Activated naive CD8-positive, alpha-beta T cell treated with anti-CD3 and anti-CD28 coated beads, Interleukin-2, amount 10 ng/mL, durations not matched to agents 7 days and 5 days (primary cell): Measurements from ENCODE around the gene CASP10. TPM values are rescaled to one million over a fixed set of nuclear protein-coding genes. Genes with fewer than 3 reads are reported as not detected.

ENCODE experiments used
- ATAC-seq: fragments of 150-1000 bp; cut with Tn5 transposase; one replicate; pipeline ENCODE4 v1.10.0; 2021; ENCODE audit warnings: low read depth, moderate library complexity
- POLR2A ChIA-PET: fragments of 350-600 bp; sonication (Branson Sonifier 250); formaldehyde crosslinking; loops from one replicate; lab custom pipeline; 2021; ENCODE audit warnings: antibody characterized with exemption; lab: Charles Lee
- DNase-seq: peaks from one replicate; pipeline ENCODE4 v3.0.0; 2021
- H3K27ac Mint-ChIP-seq: one replicate; pipeline ENCODE4 v1.8.0; 2022; ENCODE audit warnings: mild to moderate bottlenecking, mixed read lengths
- H3K27me3 Mint-ChIP-seq: one replicate; pipeline ENCODE4 v1.8.0; 2022; ENCODE audit warnings: mild to moderate bottlenecking, moderate library complexity, mixed read lengths
- H3K36me3 Mint-ChIP-seq: one replicate; pipeline ENCODE4 v1.8.0; 2021; ENCODE audit warnings: mild to moderate bottlenecking, mixed read lengths
- H3K4me1 Mint-ChIP-seq: one replicate; pipeline ENCODE4 v1.8.0; 2021; ENCODE audit warnings: mixed read lengths
- H3K4me3 Mint-ChIP-seq: one replicate; pipeline ENCODE4 v1.8.0; 2022; ENCODE audit warnings: mild to moderate bottlenecking, moderate library complexity, mixed read lengths
- H3K9me3 Mint-ChIP-seq: one replicate; pipeline ENCODE4 v1.8.0; 2021; ENCODE audit warnings: mixed read lengths
- total RNA-seq, 2 experiments: library from RNA; stranded (reverse); gene quantifications; one replicate each; pipeline ENCODE4 v1.2.3, GENCODE V29; 2021

The CASP10 gene
- total RNA-seq, 2 experiments from 2014 or later = 45.2 to 46.1 TPM

DNA sequence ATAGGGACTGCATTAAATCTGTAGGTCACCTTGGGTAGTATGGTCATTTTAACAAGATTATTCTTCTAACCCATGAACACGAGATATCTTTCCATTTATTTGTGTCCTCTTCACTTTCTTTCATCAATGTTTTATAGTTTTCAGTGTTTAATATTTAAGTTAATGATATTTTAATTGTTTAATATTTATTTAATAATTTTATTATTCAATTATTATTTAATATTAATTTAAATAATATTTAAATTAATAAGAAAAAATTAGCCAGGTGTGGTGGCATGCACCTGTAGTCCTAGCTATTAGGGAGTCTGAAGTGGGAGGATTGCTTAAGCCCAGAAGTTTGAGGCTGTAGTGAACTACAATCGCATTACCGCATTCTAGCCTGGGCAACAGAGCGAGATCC is 33.0 kb downstream of the CASP10 start:
- POLR2A ChIA-PET = no interaction called here
- H3K27ac Mint-ChIP-seq = no peak overlapping the region
- no peak overlapping the region for H3K4me3 Mint-ChIP-seq

GRCh38 chr2:201216918-201217317 is 34.0 kb downstream of the CASP10 start:
- Mint-ChIP-seq H3K27me3 (no peaks in the 10 kb centered on the region), H3K36me3 (peaks cover 34% of the 10 kb centered on the region), H3K4me3 (no peak overlapping the region), H3K27ac (no peak overlapping the region), H3K9me3 (no peaks in the 10 kb centered on the region), H3K4me1 (peaks cover 41% of the 10 kb centered on the region)
- POLR2A ChIA-PET = no interaction called here
- DNase-seq (no peak), ATAC-seq (no peak)

More for the DNA sequence above, 33.0 kb downstream of the CASP10 start:
- H3K4me1 Mint-ChIP-seq = peaks cover 46% of the 10 kb centered on the region
- no peak for ATAC-seq
- DNase-seq = no peak
- H3K36me3 Mint-ChIP-seq = peaks cover 36% of the 10 kb centered on the region
- H3K27me3 Mint-ChIP-seq = no peaks in the 10 kb centered on the region
- no peaks in the 10 kb centered on the region for H3K9me3 Mint-ChIP-seq

GRCh38 chr2:201218780-201219179 is 35.8 kb downstream of the CASP10 start:
- POLR2A ChIA-PET = interaction anchor here (1.8 kb wide), 1 partner anchor 33 kb away, joined by 6 read pairs; no protein-coding TSS in a partner anchor
- peaks cover 30% of the 10 kb centered on the region for H3K36me3 Mint-ChIP-seq
- no peak for ATAC-seq
- peak overlapping the region; percentile 30 for H3K27ac Mint-ChIP-seq
- H3K9me3 Mint-ChIP-seq = no peaks in the 10 kb centered on the region
- no peak for DNase-seq
- no peak overlapping the region for H3K4me3 Mint-ChIP-seq
- H3K4me1 Mint-ChIP-seq = peaks cover 49% of the 10 kb centered on the region
- H3K27me3 Mint-ChIP-seq = no peaks in the 10 kb centered on the region

- POLR2A ChIA-PET = interaction anchor here (0.6 to 2.1 kb wide), 4 partner anchors 34 to 355 kb away, joined by 3 to 11 read pairs (median 4); partner anchors contain the start of genes CASP10, CLK1 and ORC2
- Mint-ChIP-seq H3K36me3 (peaks cover 30% of the 10 kb centered on the region), H3K4me1 (peaks cover 47% of the 10 kb centered on the region), H3K9me3 (no peaks in the 10 kb centered on the region), H3K27me3 (no peaks in the 10 kb centered on the region), H3K27ac (peak overlapping the region; percentile 73), H3K4me3 (no peak overlapping the region)
- DNase-seq (no peak), ATAC-seq (no peak)
Measured at GRCh38 chr2:201219328-201220096, 36.6 kb downstream of the CASP10 start.

- Mint-ChIP-seq H3K4me1 (peaks cover 50% of the 10 kb centered on the region), H3K27me3 (no peaks in the 10 kb centered on the region), H3K36me3 (peaks cover 33% of the 10 kb centered on the region), H3K9me3 (no peaks in the 10 kb centered on the region), H3K4me3 (no peak overlapping the region), H3K27ac (peak overlapping the region; percentile 73)
- DNase-seq = no peak
- ATAC-seq = no peak
- POLR2A ChIA-PET = interaction anchor here (1.0 to 2.1 kb wide), 6 partner anchors 8 to 356 kb away, joined by 3 to 11 read pairs (median 6); partner anchors contain the start of genes CASP10 and CLK1
Measured at GRCh38 chr2:201220102-201220570, 37.2 kb downstream of the CASP10 start.

GRCh38 chr2:201223089-201224073 is 40.4 kb downstream of the CASP10 start:
- peaks cover 17% of the 10 kb centered on the region for H3K36me3 Mint-ChIP-seq
- no peaks in the 10 kb centered on the region for H3K9me3 Mint-ChIP-seq
- ATAC-seq = peak; percentile 66
- H3K27me3 Mint-ChIP-seq = no peaks in the 10 kb centered on the region
- peaks cover 37% of the 10 kb centered on the region for H3K4me1 Mint-ChIP-seq
- peak overlapping the region; percentile 62 for H3K4me3 Mint-ChIP-seq
- DNase-seq = no peak
- POLR2A ChIA-PET = interaction anchor here (0.6 to 2.3 kb wide), 7 partner anchors 9 to 354 kb away, joined by 3 to 10 read pairs (median 4); partner anchors contain the start of gene CASP10
- peak overlapping the region; percentile 82 for H3K27ac Mint-ChIP-seq

DNA sequence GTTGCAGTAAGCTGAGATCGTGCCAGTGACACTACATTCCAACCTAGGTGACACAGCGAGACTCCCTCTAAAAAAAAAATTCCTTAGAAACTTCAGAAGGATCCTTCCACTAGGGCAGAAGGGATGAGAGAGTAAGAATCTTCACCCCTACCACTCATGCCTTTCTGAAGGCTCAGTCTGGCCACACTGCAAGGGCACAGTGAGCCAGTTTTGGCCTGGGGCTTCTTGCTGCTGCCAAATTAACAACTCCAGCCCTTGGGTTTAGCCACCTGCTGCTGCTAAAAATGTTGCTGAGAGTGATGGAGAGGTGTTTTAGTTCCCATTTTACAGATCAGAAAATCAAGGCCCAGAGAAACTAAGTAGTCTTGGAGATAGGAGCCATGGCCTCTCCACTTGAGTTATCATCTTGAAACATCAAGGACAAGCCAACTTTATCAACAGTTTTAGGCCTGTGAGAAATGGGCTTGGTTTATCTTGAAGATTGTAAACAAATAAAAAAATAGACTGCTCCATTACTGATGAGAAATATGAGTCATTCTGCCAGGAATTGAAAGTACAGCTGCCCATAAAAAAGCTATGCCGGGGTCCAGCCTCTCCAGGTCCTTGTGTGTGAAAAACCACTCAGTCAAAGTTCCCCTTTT is 45.5 kb downstream of the CASP10 start:
- DNase-seq = no peak
- H3K27ac Mint-ChIP-seq = peak overlapping the region; percentile 83
- H3K9me3 Mint-ChIP-seq = no peaks in the 10 kb centered on the region
- peaks cover 7% of the 10 kb centered on the region for H3K36me3 Mint-ChIP-seq
- no peak for ATAC-seq
- peaks cover 42% of the 10 kb centered on the region for H3K4me1 Mint-ChIP-seq
- H3K4me3 Mint-ChIP-seq = no peak overlapping the region
- no peaks in the 10 kb centered on the region for H3K27me3 Mint-ChIP-seq
- POLR2A ChIA-PET = interaction anchor here (1.0 kb wide), 1 partner anchor 45 kb away, joined by 3 read pairs; the partner anchor contains the start of gene CASP10

DNA sequence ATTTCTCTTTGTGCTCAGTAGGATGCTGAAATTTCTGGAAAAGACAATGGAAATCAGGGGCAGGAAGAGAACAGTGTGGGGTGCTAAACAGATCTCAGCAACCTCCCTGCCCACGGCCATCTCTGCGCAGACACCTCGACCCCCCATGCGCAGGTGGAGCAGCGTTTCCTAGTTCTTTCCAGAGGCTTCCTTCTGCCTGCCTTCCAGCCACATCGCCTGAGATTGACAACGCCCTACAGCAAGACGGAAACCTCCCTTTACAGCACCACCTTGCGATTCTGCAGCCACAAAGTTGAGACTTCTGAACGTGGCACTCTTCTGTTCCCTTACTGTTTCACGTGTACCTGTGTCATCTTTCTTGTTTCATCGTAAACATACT is 46.0 kb downstream of the CASP10 start:
- ATAC-seq (no peak), DNase-seq (no peak)
- POLR2A ChIA-PET = interaction anchor here (1.0 kb wide), 1 partner anchor 46 kb away, joined by 3 read pairs; the partner anchor contains the start of gene CASP10
- H3K4me3 Mint-ChIP-seq = peak overlapping the region; percentile 32
- peak overlapping the region; percentile 83 for H3K27ac Mint-ChIP-seq
- peaks cover 6% of the 10 kb centered on the region for H3K36me3 Mint-ChIP-seq
- H3K27me3 Mint-ChIP-seq = no peaks in the 10 kb centered on the region
- peaks cover 39% of the 10 kb centered on the region for H3K4me1 Mint-ChIP-seq
- H3K9me3 Mint-ChIP-seq = no peaks in the 10 kb centered on the region

DNA sequence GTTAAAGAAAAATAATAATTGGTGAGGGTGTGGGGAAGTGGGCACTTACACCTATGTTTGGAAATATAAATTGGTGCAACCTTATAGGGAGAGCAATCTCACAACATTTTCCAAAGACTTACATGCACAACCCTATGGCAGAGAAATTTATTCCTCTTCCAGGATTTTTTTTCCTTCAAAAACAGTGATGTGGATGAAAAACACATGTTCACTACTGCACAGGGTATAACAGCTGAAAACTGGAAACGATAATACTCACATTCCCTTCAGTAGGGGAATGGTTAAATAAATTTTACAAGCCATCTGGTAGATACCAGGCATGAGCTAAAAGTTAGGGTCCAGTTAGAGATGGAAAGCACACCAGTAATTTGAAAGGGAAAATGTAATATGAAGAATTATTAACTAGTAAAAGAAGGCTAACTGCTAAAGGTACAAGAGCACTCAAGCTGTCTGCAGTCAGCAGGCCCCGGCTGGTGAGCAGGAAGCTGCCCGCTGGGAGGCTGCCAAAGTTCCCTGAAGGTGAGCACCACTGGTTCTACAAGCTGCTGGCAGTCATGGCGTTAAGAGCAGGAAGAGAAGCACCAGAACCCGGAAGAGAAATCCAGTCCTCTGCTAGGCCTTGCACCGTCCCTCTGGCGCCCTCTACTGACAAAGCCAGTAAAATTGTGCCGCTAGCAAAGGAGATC is 49.0 kb downstream of the CASP10 start:
- Mint-ChIP-seq H3K4me1 (peaks cover 47% of the 10 kb centered on the region), H3K36me3 (peaks cover 8% of the 10 kb centered on the region), H3K4me3 (peak overlapping the region; percentile 95), H3K27me3 (no peaks in the 10 kb centered on the region), H3K27ac (peak overlapping the region; percentile 97), H3K9me3 (no peaks in the 10 kb centered on the region)
- POLR2A ChIA-PET = interaction anchor here (0.6 to 4.5 kb wide), 22 partner anchors 10 to 519 kb away, joined by 3 to 147 read pairs (median 8); partner anchors contain the start of genes CASP10, CASP8, CFLAR and CLK1
- ATAC-seq = peak; percentile 52
- DNase-seq = peak; percentile 82

DNA sequence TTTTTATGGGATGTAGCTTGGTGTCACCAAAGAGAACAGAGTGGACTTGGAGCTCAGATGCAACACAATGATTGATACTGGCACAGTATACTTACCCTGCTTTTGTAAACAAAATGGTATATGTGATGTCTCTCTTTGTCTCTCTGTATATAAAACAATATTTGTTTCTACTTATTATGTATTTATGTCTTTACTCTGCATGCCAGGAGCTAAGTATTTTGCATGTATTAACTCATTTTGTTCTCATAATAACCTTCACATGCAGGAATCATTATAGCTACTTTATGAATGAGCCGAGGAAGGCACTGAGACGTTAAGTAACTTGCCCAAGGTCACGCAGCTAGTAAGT is 49.5 kb downstream of the CASP10 start:
- peak overlapping the region; percentile 97 for H3K27ac Mint-ChIP-seq
- DNase-seq (no peak), ATAC-seq (no peak)
- H3K36me3 Mint-ChIP-seq = peaks cover 8% of the 10 kb centered on the region
- POLR2A ChIA-PET = interaction anchor here (0.8 to 4.5 kb wide), 23 partner anchors 10 to 548 kb away, joined by 3 to 147 read pairs (median 7); partner anchors contain the start of genes ALS2, CASP10, CASP8 and CFLAR
- peak overlapping the region; percentile 95 for H3K4me3 Mint-ChIP-seq
- H3K4me1 Mint-ChIP-seq = peaks cover 47% of the 10 kb centered on the region
- H3K9me3 Mint-ChIP-seq = no peaks in the 10 kb centered on the region
- no peaks in the 10 kb centered on the region for H3K27me3 Mint-ChIP-seq

GRCh38 chr2:201233192-201233811 is 50.4 kb downstream of the CASP10 start:
- POLR2A ChIA-PET = interaction anchor here (0.8 to 4.5 kb wide), 24 partner anchors 10 to 548 kb away, joined by 3 to 147 read pairs (median 7); partner anchors contain the start of genes ALS2, CASP10, CASP8 and CFLAR
- peak; percentile 81 for DNase-seq

More at GRCh38 chr2:201233192-201233811, 50.4 kb downstream of the CASP10 start:
- Mint-ChIP-seq H3K4me1 (peaks cover 52% of the 10 kb centered on the region), H3K27ac (peak overlapping the region; percentile 97), H3K36me3 (peaks cover 13% of the 10 kb centered on the region), H3K4me3 (peak overlapping the region; percentile 95), H3K9me3 (no peaks in the 10 kb centered on the region), H3K27me3 (no peaks in the 10 kb centered on the region)
- peak; percentile 91 for ATAC-seq
